Measurements from ENCODE around the gene IFNGR2.

IFNGR2 gene

GRCh38 chr21:33412832-33413519, 9.8 kb downstream of the IFNGR2 start:
- no peaks in the 10 kb centered on the region for H3K9me3 ChIP-seq
- peaks cover 96% of the 10 kb centered on the region for H4K20me1 ChIP-seq
- H3K4me2 ChIP-seq = peak overlapping the region; percentile 43
- no peaks in the 10 kb centered on the region for H3K27me3 ChIP-seq
- H3K9ac ChIP-seq = no peak overlapping the region
- H3K36me3 ChIP-seq = peaks cover 74% of the 10 kb centered on the region
- TF ChIP-seq Cebpa-rat (IDR thresholded peaks at IDR 0.05) = no peak
- H3K4me1 ChIP-seq = peaks cover 15% of the 10 kb centered on the region
- H3K4me3 ChIP-seq = no peak overlapping the region
- peak overlapping the region; percentile 40; the same call in 1 of the 2 replicates for H3K27ac ChIP-seq

DNA sequence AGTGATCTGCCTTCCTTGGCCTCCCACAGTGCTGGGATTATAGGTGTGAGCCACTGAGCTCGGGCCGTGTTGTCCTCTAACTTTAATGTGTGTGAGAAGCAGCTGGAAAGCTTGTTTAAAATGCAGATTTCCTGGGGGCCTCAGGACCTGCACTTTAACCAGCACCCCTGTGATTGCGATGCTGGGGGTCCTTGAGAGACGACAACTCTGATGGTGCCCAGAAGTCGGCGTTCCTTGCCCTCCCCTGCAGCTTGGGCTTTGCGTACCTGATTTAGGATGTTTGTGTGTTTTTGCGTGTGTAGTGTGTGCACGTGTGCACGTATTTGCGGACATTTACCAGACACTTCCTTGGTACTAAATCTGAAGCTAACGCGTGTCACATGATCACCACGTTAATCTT, 10.9 kb downstream of the IFNGR2 start:
- H3K9ac ChIP-seq = no peak overlapping the region
- peaks cover 15% of the 10 kb centered on the region for H3K4me1 ChIP-seq
- TF ChIP-seq Cebpa-rat (IDR thresholded peaks at IDR 0.05) = no peak
- H4K20me1 ChIP-seq = peaks cover 90% of the 10 kb centered on the region
- H3K4me3 ChIP-seq = no peak overlapping the region
- no peaks in the 10 kb centered on the region for H3K9me3 ChIP-seq
- peaks cover 85% of the 10 kb centered on the region for H3K36me3 ChIP-seq
- no peak overlapping the region for H3K4me2 ChIP-seq
- H3K27ac ChIP-seq = no peak overlapping the region
- no peaks in the 10 kb centered on the region for H3K27me3 ChIP-seq

GRCh38 chr21:33414926-33415325, 11.7 kb downstream of the IFNGR2 start:
- Histone ChIP-seq H3K9me3 (no peaks in the 10 kb centered on the region), H3K4me1 (peaks cover 15% of the 10 kb centered on the region), H3K4me2 (no peak overlapping the region), H3K4me3 (no peak overlapping the region), H3K36me3 (peaks cover 94% of the 10 kb centered on the region), H3K27ac (no peak overlapping the region), H4K20me1 (peaks cover 89% of the 10 kb centered on the region), H3K9ac (no peak overlapping the region), H3K27me3 (no peaks in the 10 kb centered on the region)
- no peak for TF ChIP-seq Cebpa-rat (IDR thresholded peaks at IDR 0.05)

- H3K4me2 ChIP-seq = no peak overlapping the region
- no peak for TF ChIP-seq Cebpa-rat (IDR thresholded peaks at IDR 0.05)
- no peaks in the 10 kb centered on the region for H3K4me1 ChIP-seq
- H3K9me3 ChIP-seq = no peaks in the 10 kb centered on the region
- H3K27ac ChIP-seq = no peak overlapping the region
- no peak overlapping the region for H3K4me3 ChIP-seq
- H3K36me3 ChIP-seq = peaks cover 99% of the 10 kb centered on the region
- H4K20me1 ChIP-seq = peaks cover 57% of the 10 kb centered on the region
- no peak overlapping the region for H3K9ac ChIP-seq
- H3K27me3 ChIP-seq = no peaks in the 10 kb centered on the region
Measured at GRCh38 chr21:33418691-33419090, 15.5 kb downstream of the IFNGR2 start.

- H3K27me3 ChIP-seq = no peaks in the 10 kb centered on the region
- TF ChIP-seq Cebpa-rat (IDR thresholded peaks at IDR 0.05) = no peak
- no peak overlapping the region for H3K9ac ChIP-seq
- H3K4me2 ChIP-seq = no peak overlapping the region
- no peaks in the 10 kb centered on the region for H3K4me1 ChIP-seq
- H3K9me3 ChIP-seq = no peaks in the 10 kb centered on the region
- H4K20me1 ChIP-seq = peaks cover 48% of the 10 kb centered on the region
- H3K4me3 ChIP-seq = no peak overlapping the region
- no peak overlapping the region for H3K27ac ChIP-seq
- H3K36me3 ChIP-seq = peaks cover 99% of the 10 kb centered on the region
Measured at GRCh38 chr21:33419538-33420123, 16.4 kb downstream of the IFNGR2 start.

DNA sequence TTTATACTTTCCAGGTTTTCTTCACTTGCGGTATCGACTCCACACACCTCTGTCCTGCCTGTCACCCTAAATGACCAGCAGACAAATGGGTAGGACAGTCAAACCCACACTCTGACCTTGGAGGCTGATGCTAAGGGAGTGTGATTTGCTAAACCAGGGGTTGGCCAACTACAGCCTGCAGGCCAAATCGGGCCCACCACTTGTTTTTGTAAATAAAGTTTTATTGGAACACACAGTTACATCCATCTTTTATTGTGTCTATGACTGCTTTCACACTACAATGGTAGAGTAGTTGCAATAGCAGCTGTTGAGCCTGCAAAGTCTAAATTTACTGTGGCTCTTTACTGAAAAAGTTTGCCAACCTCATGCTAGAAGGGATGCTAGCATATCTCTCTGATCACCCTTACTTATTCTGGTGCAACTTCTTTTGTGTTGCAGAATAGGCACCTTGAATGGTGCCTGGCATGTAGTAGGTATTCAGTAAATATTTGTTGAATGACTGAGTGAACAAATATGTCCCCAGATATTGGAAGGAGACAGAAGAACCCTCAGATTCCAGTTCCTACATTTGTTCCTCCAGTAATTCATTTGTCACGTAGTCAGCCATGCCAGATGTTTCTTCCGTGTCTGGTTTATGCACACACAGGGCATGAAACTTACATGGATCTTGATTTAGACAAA, 18.6 kb downstream of the IFNGR2 start:
- no peaks in the 10 kb centered on the region for H3K9me3 ChIP-seq
- H3K9ac ChIP-seq = no peak overlapping the region
- no peaks in the 10 kb centered on the region for H3K27me3 ChIP-seq
- no peak overlapping the region for H3K27ac ChIP-seq
- H3K4me1 ChIP-seq = no peaks in the 10 kb centered on the region
- no peak for TF ChIP-seq Cebpa-rat (IDR thresholded peaks at IDR 0.05)
- H4K20me1 ChIP-seq = peaks cover 41% of the 10 kb centered on the region
- peaks cover 99% of the 10 kb centered on the region for H3K36me3 ChIP-seq
- H3K4me2 ChIP-seq = no peak overlapping the region
- no peak overlapping the region for H3K4me3 ChIP-seq

- no peak overlapping the region for H3K4me3 ChIP-seq
- no peaks in the 10 kb centered on the region for H3K27me3 ChIP-seq
- H3K9me3 ChIP-seq = no peaks in the 10 kb centered on the region
- TF ChIP-seq Cebpa-rat (IDR thresholded peaks at IDR 0.05) = no peak
- H3K27ac ChIP-seq = no peak overlapping the region
- peaks cover 31% of the 10 kb centered on the region for H4K20me1 ChIP-seq
- peaks cover 11% of the 10 kb centered on the region for H3K4me1 ChIP-seq
- no peak overlapping the region for H3K9ac ChIP-seq
- peaks cover 99% of the 10 kb centered on the region for H3K36me3 ChIP-seq
- no peak overlapping the region for H3K4me2 ChIP-seq
Measured at GRCh38 chr21:33424214-33424613, 21.0 kb downstream of the IFNGR2 start.

DNA sequence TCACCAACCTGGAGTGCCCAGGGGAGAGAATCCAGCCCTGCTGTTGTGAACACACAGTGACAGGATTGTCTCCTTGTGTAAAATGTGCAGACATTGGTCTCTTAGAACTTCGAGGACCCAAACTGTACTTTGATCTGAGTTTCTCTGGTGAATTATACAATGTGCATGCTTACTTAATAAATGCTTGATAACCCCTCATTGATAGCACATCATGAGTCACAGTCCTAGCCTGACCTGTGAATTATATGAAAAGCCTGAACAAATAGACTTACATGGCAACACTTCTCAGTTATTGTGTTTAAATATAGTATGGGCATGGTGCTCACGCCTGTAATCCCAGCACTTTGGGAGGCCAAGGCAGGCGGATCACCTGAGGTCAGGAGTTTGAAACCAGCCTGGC, 22.6 kb downstream of the IFNGR2 start:
- H3K36me3 ChIP-seq = peaks cover 99% of the 10 kb centered on the region
- no peak overlapping the region for H3K27ac ChIP-seq
- no peaks in the 10 kb centered on the region for H3K27me3 ChIP-seq
- no peak overlapping the region for H3K4me2 ChIP-seq
- no peaks in the 10 kb centered on the region for H3K9me3 ChIP-seq
- TF ChIP-seq Cebpa-rat (IDR thresholded peaks at IDR 0.05) = no peak
- no peak overlapping the region for H3K4me3 ChIP-seq
- peaks cover 26% of the 10 kb centered on the region for H4K20me1 ChIP-seq
- peaks cover 20% of the 10 kb centered on the region for H3K4me1 ChIP-seq
- H3K9ac ChIP-seq = no peak overlapping the region

DNA sequence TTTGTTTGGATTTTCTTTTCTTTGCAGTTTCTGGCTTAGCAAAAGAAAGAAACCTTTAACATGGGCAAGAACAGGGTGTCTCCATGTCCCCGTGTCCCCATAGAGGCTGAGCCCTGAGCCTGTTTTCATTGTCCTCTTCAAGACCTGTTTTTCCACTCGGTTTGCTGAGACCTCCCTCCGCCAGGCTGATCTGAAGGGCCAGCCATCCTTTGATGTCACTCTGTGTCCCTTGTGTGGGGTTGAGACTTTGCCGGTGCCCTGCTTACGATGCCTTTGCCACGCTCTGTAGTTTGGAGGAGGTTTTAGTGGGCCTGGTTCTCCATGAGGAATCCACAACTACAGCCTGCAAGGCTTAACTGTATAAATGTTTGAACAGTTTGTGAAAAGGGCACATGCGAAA, 23.8 kb downstream of the IFNGR2 start:
- H4K20me1 ChIP-seq = peaks cover 26% of the 10 kb centered on the region
- H3K36me3 ChIP-seq = peaks cover 99% of the 10 kb centered on the region
- peaks cover 20% of the 10 kb centered on the region for H3K4me1 ChIP-seq
- TF ChIP-seq Cebpa-rat (IDR thresholded peaks at IDR 0.05) = no peak
- H3K9me3 ChIP-seq = no peaks in the 10 kb centered on the region
- H3K27me3 ChIP-seq = no peaks in the 10 kb centered on the region
- H3K27ac ChIP-seq = no peak overlapping the region
- H3K4me2 ChIP-seq = no peak overlapping the region
- H3K9ac ChIP-seq = no peak overlapping the region
- H3K4me3 ChIP-seq = no peak overlapping the region

- H3K36me3 ChIP-seq = peaks cover 99% of the 10 kb centered on the region
- H3K9ac ChIP-seq = peak overlapping the region; percentile 10; the same call in 1 of the 2 replicates
- peak overlapping the region; percentile 66 for H3K4me2 ChIP-seq
- no peaks in the 10 kb centered on the region for H3K27me3 ChIP-seq
- no peak overlapping the region for H3K4me3 ChIP-seq
- H3K27ac ChIP-seq = peak overlapping the region; percentile 53
- peaks cover 26% of the 10 kb centered on the region for H4K20me1 ChIP-seq
- peaks cover 33% of the 10 kb centered on the region for H3K4me1 ChIP-seq
- no peaks in the 10 kb centered on the region for H3K9me3 ChIP-seq
- no peak for TF ChIP-seq Cebpa-rat (IDR thresholded peaks at IDR 0.05)
Measured at GRCh38 chr21:33428669-33429068, 25.5 kb downstream of the IFNGR2 start.
